A673 (cell line): Measurements from ENCODE around the gene PNPLA1. TPM values are rescaled to one million over a fixed set of nuclear protein-coding genes. Genes with fewer than 3 reads are reported as not detected.

Experiments
- BruUV-seq: library from RNA; stranded (reverse); fragments of 400-500 nt; replicated peaks from 2 replicates; lab custom pipeline; 2021; lab: Mats Ljungman, UMichigan
- CTCF ChIA-PET: fragments of 300-600 bp; sonication (Branson Sonifier 250); formaldehyde crosslinking; loops from one replicate; lab custom pipeline; 2022; ENCODE audit warnings: antibody characterized with exemption; lab: Charles Lee
- POLR2A ChIA-PET: fragments of 300-600 bp; sonication (Branson Sonifier 250); formaldehyde crosslinking; loops from one replicate; lab custom pipeline; 2022; ENCODE audit warnings: antibody characterized with exemption; ENCODE audit not compliant: low non-redundant PET; lab: Charles Lee
- DNase-seq: peaks from one replicate; pipeline ENCODE4 v3.0.0-alpha.2; 2015; ENCODE audit warnings: low spot score
- H3K27ac ChIP-seq: fragments of 200-600 bp; sonication (generic); 2 replicates; pipeline ENCODE4 v1.5.1; 2016; ENCODE audit warnings: mixed run types, low read depth, mild to moderate bottlenecking, mixed read lengths, antibody characterized with exemption, low read length; ENCODE audit not compliant: poor library complexity, severe bottlenecking
- H3K27me3 ChIP-seq: fragments of 200-600 bp; sonication (generic); replicated peaks from 2 replicates; pipeline ENCODE4 v1.6.1; 2017; ENCODE audit warnings: mixed run types, low read depth, mild to moderate bottlenecking, mixed read lengths, antibody characterized with exemption, low read length; ENCODE audit not compliant: insufficient read depth, poor library complexity
- H3K36me3 ChIP-seq: fragments of 200-600 bp; sonication (generic); 2 replicates; pipeline ENCODE4 v1.6.1; 2016; ENCODE audit warnings: mixed run types, mild to moderate bottlenecking, mixed read lengths, antibody characterized with exemption, low read length; ENCODE audit not compliant: insufficient read depth, poor library complexity, severe bottlenecking
- H3K4me1 ChIP-seq: fragments of 200-600 bp; sonication (generic); 2 replicates; pipeline ENCODE4 v1.6.1; 2017; ENCODE audit warnings: mixed run types, mild to moderate bottlenecking, mixed read lengths, antibody characterized with exemption, low read length; ENCODE audit not compliant: insufficient read depth, poor library complexity, severe bottlenecking
- H3K4me3 ChIP-seq: fragments of 200-600 bp; sonication (generic); 2 replicates; pipeline ENCODE4 v1.5.1; 2016; ENCODE audit warnings: low read depth, mixed run types, mild to moderate bottlenecking, mixed read lengths, low read length; ENCODE audit not compliant: poor library complexity, severe bottlenecking
- H3K9me3 ChIP-seq: fragments of 200-600 bp; sonication (generic); 2 replicates; pipeline ENCODE4 v1.6.1; 2016; ENCODE audit warnings: mixed run types, low read depth, mild to moderate bottlenecking, mixed read lengths, antibody characterized with exemption, low read length; ENCODE audit not compliant: poor library complexity, severe bottlenecking
- EZH2 ChIP-seq: fragments of 200-600 bp; sonication (generic); IDR thresholded peaks from 2 replicates; pipeline ENCODE4 v1.6.1; 2017; ENCODE audit warnings: borderline replicate concordance, low read depth, mild to moderate bottlenecking, mixed read lengths, antibody characterized with exemption, low read length; ENCODE audit not compliant: poor library complexity, severe bottlenecking
- intact Hi-C: fragments of 100-400 bp; cut with micrococcal nuclease; formaldehyde crosslinking; loops from one replicate; pipeline ENCODE4 v1.10.0; 2022; ENCODE audit not compliant: unreplicated experiment
- total RNA-seq: library from RNA; stranded (reverse); gene quantifications from 2 replicates; pipeline ENCODE4 v1.2.3, GENCODE V29; 2021
- TF ChIP-seq, protein P1 (sequence below): fragments of 300-800, 200-600 bp; sonication (generic); conservative IDR thresholded peaks from 2 replicates; pipeline ENCODE4 v1.5.1; 2017; ENCODE audit warnings: low read depth, mild to moderate bottlenecking, antibody characterized with exemption, low read length, moderate library complexity, mixed read lengths

Gene PNPLA1
- total RNA-seq, 1 experiment from 2014 or later: 0.26 TPM

DNA sequence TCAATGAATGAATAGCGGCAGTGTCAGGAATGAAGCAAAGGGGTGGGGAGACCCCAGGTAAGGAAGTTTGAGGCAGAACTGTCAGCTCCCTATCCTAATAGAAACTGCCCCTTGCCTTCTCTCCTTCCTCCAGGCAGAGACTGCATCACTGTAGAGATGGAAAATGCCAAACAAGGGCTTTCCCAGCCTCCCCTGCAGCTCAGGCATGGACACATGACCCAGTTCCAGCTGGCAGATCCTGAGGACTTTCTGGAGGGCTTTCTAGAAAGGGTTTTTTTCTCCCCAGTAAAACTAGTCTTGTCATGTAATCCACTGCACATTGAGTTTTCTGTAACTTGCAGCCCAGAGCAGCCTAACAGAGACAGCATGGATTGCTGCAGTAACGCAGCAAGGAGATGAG is 17.9 kb upstream of the PNPLA1 start:
- intact Hi-C loops: no loop called here
- H3K4me3 ChIP-seq: no peak overlapping the region
- ChIA-PET CTCF (no interaction called here), POLR2A (no interaction called here)
- H3K4me1 ChIP-seq: no peaks in the 10 kb centered on the region
- H3K36me3 ChIP-seq: no peaks in the 10 kb centered on the region
- no TSS peak for BruUV-seq
- no peak for DNase-seq
- no peak overlapping the region for H3K27ac ChIP-seq
- H3K27me3 ChIP-seq: no peaks in the 10 kb centered on the region
- no peaks in the 10 kb centered on the region for H3K9me3 ChIP-seq
- TF ChIP-seq, protein P1, sequence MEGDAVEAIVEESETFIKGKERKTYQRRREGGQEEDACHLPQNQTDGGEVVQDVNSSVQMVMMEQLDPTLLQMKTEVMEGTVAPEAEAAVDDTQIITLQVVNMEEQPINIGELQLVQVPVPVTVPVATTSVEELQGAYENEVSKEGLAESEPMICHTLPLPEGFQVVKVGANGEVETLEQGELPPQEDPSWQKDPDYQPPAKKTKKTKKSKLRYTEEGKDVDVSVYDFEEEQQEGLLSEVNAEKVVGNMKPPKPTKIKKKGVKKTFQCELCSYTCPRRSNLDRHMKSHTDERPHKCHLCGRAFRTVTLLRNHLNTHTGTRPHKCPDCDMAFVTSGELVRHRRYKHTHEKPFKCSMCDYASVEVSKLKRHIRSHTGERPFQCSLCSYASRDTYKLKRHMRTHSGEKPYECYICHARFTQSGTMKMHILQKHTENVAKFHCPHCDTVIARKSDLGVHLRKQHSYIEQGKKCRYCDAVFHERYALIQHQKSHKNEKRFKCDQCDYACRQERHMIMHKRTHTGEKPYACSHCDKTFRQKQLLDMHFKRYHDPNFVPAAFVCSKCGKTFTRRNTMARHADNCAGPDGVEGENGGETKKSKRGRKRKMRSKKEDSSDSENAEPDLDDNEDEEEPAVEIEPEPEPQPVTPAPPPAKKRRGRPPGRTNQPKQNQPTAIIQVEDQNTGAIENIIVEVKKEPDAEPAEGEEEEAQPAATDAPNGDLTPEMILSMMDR: no peak
- no peak for TF ChIP-seq EZH2

DNA sequence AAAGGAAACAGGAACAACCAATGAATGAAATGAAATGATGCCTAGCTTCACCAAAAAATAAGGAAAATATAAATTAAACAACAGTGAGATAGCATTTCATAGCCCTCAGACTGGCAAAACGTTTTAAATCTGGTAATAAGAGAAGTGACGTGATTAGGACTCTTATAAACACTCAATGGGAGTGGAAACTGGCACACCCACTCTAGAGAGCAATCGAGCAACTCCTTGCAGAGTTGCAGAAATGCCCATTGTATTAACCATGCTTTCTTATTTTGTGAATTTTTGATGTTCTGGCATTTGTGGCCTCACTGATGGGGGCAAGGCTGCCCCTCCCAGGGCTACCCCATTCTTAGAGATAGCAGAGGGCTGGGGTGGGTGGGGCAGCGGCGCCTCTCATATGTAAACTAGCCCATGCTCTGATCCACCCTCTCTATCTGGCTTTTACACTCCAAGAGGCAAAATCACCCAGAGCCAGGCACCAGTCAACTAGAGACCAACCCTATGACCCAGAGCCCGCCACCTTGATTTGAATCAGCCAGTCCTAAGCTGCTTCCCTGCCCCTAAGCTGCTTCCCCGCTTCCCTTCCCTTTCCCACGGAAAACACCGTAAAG is 6.4 kb upstream of the PNPLA1 start:
- POLR2A ChIA-PET: no interaction called here
- no peak for DNase-seq
- H3K27me3 ChIP-seq: no peaks in the 10 kb centered on the region
- BruUV-seq: no TSS peak
- CTCF ChIA-PET: no interaction called here
- no peak overlapping the region for H3K4me3 ChIP-seq
- no peak overlapping the region for H3K27ac ChIP-seq
- intact Hi-C loops: no loop called here
- no peaks in the 10 kb centered on the region for H3K36me3 ChIP-seq
- H3K4me1 ChIP-seq: no peaks in the 10 kb centered on the region
- no peaks in the 10 kb centered on the region for H3K9me3 ChIP-seq
- TF ChIP-seq EZH2: no peak
- TF ChIP-seq, protein P1: no peak

DNA sequence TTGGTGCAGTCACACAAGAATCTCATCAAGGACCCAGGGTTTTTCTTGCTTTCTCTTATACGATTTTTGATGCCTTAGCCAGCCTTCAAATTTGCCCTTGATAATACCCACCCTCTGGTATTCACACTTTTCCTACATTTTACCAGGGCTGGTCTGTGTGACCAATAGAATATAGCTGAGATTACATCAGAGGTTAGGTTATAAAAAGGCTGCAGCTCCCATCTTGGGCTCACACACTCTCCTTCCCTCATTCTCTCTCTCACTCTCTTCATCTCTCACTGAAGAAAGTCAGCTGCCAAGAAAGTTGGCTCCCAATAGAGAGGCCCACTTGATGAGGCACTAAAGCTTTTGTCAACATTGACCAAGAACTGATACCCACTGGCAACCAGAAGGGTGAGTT is 4.1 kb upstream of the PNPLA1 start:
- no peaks in the 10 kb centered on the region for H3K9me3 ChIP-seq
- CTCF ChIA-PET: no interaction called here
- no peak overlapping the region for H3K4me3 ChIP-seq
- TF ChIP-seq, protein P1: no peak
- TF ChIP-seq EZH2: no peak
- H3K27ac ChIP-seq: no peak overlapping the region
- DNase-seq: no peak
- H3K36me3 ChIP-seq: no peaks in the 10 kb centered on the region
- intact Hi-C loops: no loop called here
- BruUV-seq: no TSS peak
- POLR2A ChIA-PET: no interaction called here
- H3K27me3 ChIP-seq: no peaks in the 10 kb centered on the region
- no peaks in the 10 kb centered on the region for H3K4me1 ChIP-seq
